Endodermal cell (in vitro differentiated cells): Measurements from ENCODE around the gene PI16. TPM values are rescaled to one million over a fixed set of nuclear protein-coding genes. Genes with fewer than 3 reads are reported as not detected.
A peak's percentile ranks its signal among the peaks of the same experiment; 100 is the strongest.

Source experiments
- DNase-seq: peaks from one replicate; pipeline ENCODE4 v3.0.0-alpha.2; 2017
- H3K27ac ChIP-seq: 2 replicates; pipeline ENCODE4 v1.5.1; 2013; ENCODE audit warnings: mild to moderate bottlenecking, low read depth, low read length, moderate library complexity
- H3K27me3 ChIP-seq: 2 replicates; pipeline ENCODE4 v1.6.1; 2013; ENCODE audit warnings: mild to moderate bottlenecking, low read length, moderate library complexity; ENCODE audit not compliant: insufficient read depth, control insufficient read depth, poor library complexity, severe bottlenecking
- H3K36me3 ChIP-seq: 2 replicates; pipeline ENCODE4 v1.7.0; 2013; ENCODE audit warnings: mild to moderate bottlenecking, low read length, moderate library complexity; ENCODE audit not compliant: control insufficient read depth, insufficient read depth
- H3K4me1 ChIP-seq: one replicate; pipeline ENCODE4 v1.7.0; 2013; ENCODE audit warnings: low read length; ENCODE audit not compliant: control insufficient read depth, insufficient read depth
- H3K4me3 ChIP-seq: 2 replicates; pipeline ENCODE4 v1.5.1; 2013; ENCODE audit warnings: mild to moderate bottlenecking, low read length, moderate library complexity
- H3K9ac ChIP-seq: 2 replicates; pipeline ENCODE4 v1.6.1; 2013; ENCODE audit warnings: mild to moderate bottlenecking, low read length, moderate library complexity; ENCODE audit not compliant: poor library complexity, severe bottlenecking; ENCODE audit errors: extremely low read depth
- H3K9me3 ChIP-seq: 2 replicates; pipeline ENCODE4 v1.6.1; 2013; ENCODE audit warnings: mild to moderate bottlenecking, low read length, moderate library complexity; ENCODE audit not compliant: control insufficient read depth
- H3K27ac Mint-ChIP-seq: 2 replicates; pipeline ENCODE4 v1.8.0; 2020; ENCODE audit warnings: mixed read lengths
- H3K27me3 Mint-ChIP-seq: 2 replicates; pipeline ENCODE4 v1.8.0; 2021; ENCODE audit warnings: mild to moderate bottlenecking, mixed read lengths; ENCODE audit not compliant: insufficient read depth
- H3K36me3 Mint-ChIP-seq: 2 replicates; pipeline ENCODE4 v1.8.0; 2020; ENCODE audit warnings: low read depth, mixed read lengths
- H3K4me1 Mint-ChIP-seq: 2 replicates; pipeline ENCODE4 v1.8.0; 2020; ENCODE audit warnings: mixed read lengths
- H3K4me3 Mint-ChIP-seq: 2 replicates; pipeline ENCODE4 v1.8.0; 2020; ENCODE audit warnings: mild to moderate bottlenecking, moderate library complexity, mixed read lengths
- H3K9me3 Mint-ChIP-seq: 2 replicates; pipeline ENCODE4 v1.8.0; 2020; ENCODE audit warnings: mild to moderate bottlenecking, mixed read lengths
- CTCF ChIP-seq: fragments of 200-600 bp; sonication (generic); conservative IDR thresholded peaks from 2 replicates; pipeline ENCODE4 v1.5.0; 2021; ENCODE audit warnings: antibody characterized with exemption, mild to moderate bottlenecking
- WGBS, 2 experiments: methylation state at CpG; one replicate each; pipeline versions ENCODE4 v1.1.5 to v1.1.7; 2013; ENCODE audit warnings: missing lambda C conversion rate in 2 of 2, mixed read lengths in 1 of 2; ENCODE audit not compliant: insufficient coverage in 1 of 2, insufficient read length in 1 of 2; 5-methylcytosine and 5-hydroxymethylcytosine counted together
- long read RNA-seq, 4 experiments: library from polyadenylated mRNA in 2 of 4; library from RNA in 1 of 4; library from capped mRNA in 1 of 4; stranded (forward) in 3 of 4; unstranded in 1 of 4; transcript quantifications; one replicate each; pipeline ENCODE4 v2.0.0, GENCODE V29; 2020 to 2021; ENCODE audit warnings: inconsistent platforms in 1 of 4
- polyA plus RNA-seq, 2 experiments: library from polyadenylated mRNA; stranded (reverse); fragments of 50-300 nt; gene quantifications; one replicate each; pipeline ENCODE4 v1.2.3, GENCODE V29; 2013
- total RNA-seq, 2 donors: library from RNA; stranded (reverse); fragmentation: NEBNext Ultra II Directional in 1 of 2; extraction: Animal tissue kit (Norgen Biotek cat#: 25700) in 1 of 2; gene quantifications; 2 replicates in 1 of 2; 3 replicates in 1 of 2; pipeline ENCODE4 v1.2.1, GENCODE V29; 2021

Gene PI16, protein sequence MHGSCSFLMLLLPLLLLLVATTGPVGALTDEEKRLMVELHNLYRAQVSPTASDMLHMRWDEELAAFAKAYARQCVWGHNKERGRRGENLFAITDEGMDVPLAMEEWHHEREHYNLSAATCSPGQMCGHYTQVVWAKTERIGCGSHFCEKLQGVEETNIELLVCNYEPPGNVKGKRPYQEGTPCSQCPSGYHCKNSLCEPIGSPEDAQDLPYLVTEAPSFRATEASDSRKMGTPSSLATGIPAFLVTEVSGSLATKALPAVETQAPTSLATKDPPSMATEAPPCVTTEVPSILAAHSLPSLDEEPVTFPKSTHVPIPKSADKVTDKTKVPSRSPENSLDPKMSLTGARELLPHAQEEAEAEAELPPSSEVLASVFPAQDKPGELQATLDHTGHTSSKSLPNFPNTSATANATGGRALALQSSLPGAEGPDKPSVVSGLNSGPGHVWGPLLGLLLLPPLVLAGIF
- total RNA-seq: not detected
- not detected for polyA plus RNA-seq (2013, experiment 1 of 2)
- polyA plus RNA-seq (2013, experiment 2 of 2): not detected
- long read RNA-seq, experiment 1: 0 reads
- long read RNA-seq, experiment 2: 0 reads
- long read RNA-seq, experiment 3: 0 reads
- long read RNA-seq, experiment 4: 0 reads

DNA sequence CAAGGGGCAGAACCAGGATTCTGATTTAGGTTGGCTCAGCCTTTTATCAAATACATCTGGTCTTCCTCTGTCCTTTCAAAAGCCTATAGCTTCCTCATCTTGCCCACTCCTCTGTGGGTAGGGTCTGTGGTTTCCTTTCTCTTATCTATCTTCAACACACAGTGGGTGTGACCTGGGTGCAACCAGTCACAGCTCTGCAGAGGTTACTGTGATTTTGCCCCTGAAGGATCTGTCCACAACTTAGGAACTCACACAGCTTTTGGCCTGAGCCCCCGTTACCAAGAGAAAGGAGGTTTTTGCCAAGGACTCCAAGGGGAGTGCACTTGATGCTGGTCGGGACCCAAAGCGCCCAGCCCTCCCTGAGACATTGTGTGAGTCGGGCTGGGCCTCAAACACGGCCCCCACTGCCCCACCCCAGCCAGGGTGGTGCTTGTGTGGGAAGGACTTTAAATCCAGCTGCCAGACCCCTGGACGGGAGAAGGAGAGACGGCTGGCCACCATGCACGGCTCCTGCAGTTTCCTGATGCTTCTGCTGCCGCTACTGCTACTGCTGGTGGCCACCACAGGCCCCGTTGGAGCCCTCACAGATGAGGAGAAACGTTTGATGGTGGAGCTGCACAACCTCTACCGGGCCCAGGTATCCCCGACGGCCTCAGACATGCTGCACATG, at the start of gene PI16:
PI16 (plus strand) TSS at position 477 of the 670 bp plus-strand sequence; CDS start at position 500, 23 bp downstream.
- Mint-ChIP-seq H3K36me3 (no peaks in the 10 kb centered on the region), H3K4me1 (peaks cover 2% of the 10 kb centered on the region), H3K27ac (no peak within 1 kb of the TSS), H3K27me3 (no peaks in the 10 kb centered on the region), H3K9me3 (no peaks in the 10 kb centered on the region), H3K4me3 (no peak within 1 kb of the TSS)
- Histone ChIP-seq H3K9ac (no peak within 1 kb of the TSS), H3K9me3 (no peaks in the 10 kb centered on the region), H3K4me1 (no peaks in the 10 kb centered on the region), H3K36me3 (no peaks in the 10 kb centered on the region), H3K4me3 (no peak within 1 kb of the TSS), H3K27me3 (no peaks in the 10 kb centered on the region), H3K27ac (no peak within 1 kb of the TSS)
- WGBS, 2 experiments: 85 to 92% methylated on average over 9 to 14 of the region's 14 CpGs
- DNase-seq: peak; percentile 41
- TF ChIP-seq CTCF: no peak

DNA sequence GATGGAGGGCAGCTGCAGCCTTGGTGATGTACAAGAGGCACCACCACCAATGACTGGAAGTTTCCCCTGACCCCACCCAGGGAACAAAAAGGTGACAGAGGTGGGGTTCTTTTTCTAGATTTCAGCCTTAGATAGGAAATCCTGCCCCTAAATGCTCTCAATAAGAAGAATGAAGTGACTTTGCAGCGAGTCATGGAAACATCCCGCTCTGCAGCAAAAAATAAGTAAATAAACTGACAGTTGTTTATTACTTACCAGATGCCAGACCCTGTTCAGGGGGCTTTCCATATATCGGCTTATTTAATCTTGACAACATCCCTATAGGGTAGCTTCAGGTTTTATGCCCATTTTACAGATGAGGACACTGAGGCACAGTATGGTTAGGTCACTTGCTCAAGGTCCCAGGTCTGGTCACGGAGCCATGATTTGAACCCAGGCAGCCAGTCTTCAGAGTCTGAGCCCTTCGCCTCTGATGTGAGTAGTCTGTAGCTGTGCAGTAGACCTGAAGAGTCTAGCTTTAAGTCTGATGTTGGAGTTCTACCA, 49.6 kb upstream of the PI16 start:
- peaks cover 7% of the 10 kb centered on the region for H3K36me3 ChIP-seq
- 95 to 98% methylated on average over 4 to 5 of the region's 5 CpGs for whole genome bisulfite sequencing, 2 experiments
- Mint-ChIP-seq H3K4me1 (no peaks in the 10 kb centered on the region), H3K9me3 (no peaks in the 10 kb centered on the region), H3K36me3 (peaks cover 11% of the 10 kb centered on the region), H3K27ac (no peak overlapping the region), H3K4me3 (no peak overlapping the region), H3K27me3 (no peaks in the 10 kb centered on the region)
- no peak overlapping the region for H3K27ac ChIP-seq
- no peaks in the 10 kb centered on the region for H3K4me1 ChIP-seq
- no peak for DNase-seq
- H3K9me3 ChIP-seq: no peaks in the 10 kb centered on the region
- no peak for TF ChIP-seq CTCF
- no peak overlapping the region for H3K9ac ChIP-seq
- H3K27me3 ChIP-seq: no peaks in the 10 kb centered on the region
- H3K4me3 ChIP-seq: no peak overlapping the region

DNA sequence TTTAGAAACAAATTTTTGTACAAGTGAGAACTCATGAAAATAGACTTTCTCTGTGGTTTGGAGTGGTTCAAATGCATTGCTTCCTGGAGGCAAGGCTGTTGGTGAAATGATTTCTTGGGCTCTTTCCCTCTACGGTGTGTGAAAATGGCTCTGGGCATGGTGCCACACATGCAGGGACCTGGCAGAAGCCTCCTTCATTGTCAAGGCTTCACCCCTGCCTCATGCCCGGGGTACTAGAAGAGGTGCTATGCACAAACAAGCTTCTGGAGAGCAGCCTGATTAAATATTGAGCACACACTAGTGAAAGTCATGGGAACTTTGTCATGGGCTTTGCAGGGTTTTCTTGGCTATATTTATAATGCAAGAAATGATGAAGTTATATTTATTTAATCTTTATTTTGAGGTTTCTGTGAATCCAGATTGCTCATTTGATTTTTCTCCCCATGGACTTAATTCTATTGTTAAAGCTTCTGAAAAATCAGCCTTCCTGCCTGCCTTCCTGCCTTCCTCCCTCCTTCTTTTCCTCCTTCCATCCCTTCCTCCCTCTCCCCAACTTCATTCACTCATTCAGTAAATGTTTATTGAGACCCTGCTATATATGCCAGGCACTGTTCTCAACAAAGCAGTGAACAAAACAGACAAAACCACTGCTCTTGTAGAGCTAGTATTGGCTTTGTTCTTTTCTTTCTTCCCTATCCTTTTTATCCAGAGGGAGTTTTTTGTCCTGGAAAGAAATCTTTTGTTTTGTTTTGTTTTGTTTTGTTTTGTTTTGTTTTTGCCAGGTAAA, 47.8 kb upstream of the PI16 start:
- Histone ChIP-seq H3K27ac (no peak overlapping the region), H3K36me3 (peaks cover 7% of the 10 kb centered on the region), H3K4me1 (no peaks in the 10 kb centered on the region), H3K27me3 (no peaks in the 10 kb centered on the region), H3K4me3 (no peak overlapping the region), H3K9me3 (no peaks in the 10 kb centered on the region), H3K9ac (no peak overlapping the region)
- WGBS, 2 experiments: 40 to 48% methylated on average over 2 of the region's 2 CpGs
- Mint-ChIP-seq H3K4me1 (no peaks in the 10 kb centered on the region), H3K27me3 (no peaks in the 10 kb centered on the region), H3K9me3 (no peaks in the 10 kb centered on the region), H3K4me3 (no peak overlapping the region), H3K27ac (no peak overlapping the region), H3K36me3 (peaks cover 8% of the 10 kb centered on the region)
- DNase-seq: no peak
- TF ChIP-seq CTCF: no peak
